GM11168 (cell line): ENCODE results near the gene NCAPH2.

Experiments used
- in situ Hi-C: fragments of 300-500 bp; cut with MboI; formaldehyde crosslinking; loops from one replicate; pipeline ENCODE4 v1.12.0; 2022; ENCODE audit warnings: low sequenced_read_pairs; ENCODE audit not compliant: unreplicated experiment

The NCAPH2 gene

GRCh38 chr22:50567721-50568252, 59.8 kb downstream of the NCAPH2 start:
- in situ Hi-C loops, result no loop called here

GRCh38 chr22:50568626-50569025, 60.6 kb downstream of the NCAPH2 start:
- in situ Hi-C loops, result no loop called here

- in situ Hi-C loops, result no loop called here
These were observed 61.0 kb downstream of the NCAPH2 start for GRCh38 chr22:50569041-50569459.

GRCh38 chr22:50569896-50570535, 62.0 kb downstream of the NCAPH2 start:
- in situ Hi-C loops, result no loop called here

- in situ Hi-C loops, result no loop called here
These were observed 62.8 kb downstream of the NCAPH2 start for GRCh38 chr22:50570861-50571260.

GRCh38 chr22:50571264-50572175, 63.5 kb downstream of the NCAPH2 start:
- in situ Hi-C loops, result no loop called here

- in situ Hi-C loops, result no loop called here
These were observed 64.9 kb downstream of the NCAPH2 start for GRCh38 chr22:50572965-50573364.

GRCh38 chr22:50573491-50574382, 65.7 kb downstream of the NCAPH2 start:
- in situ Hi-C loops, result no loop called here

GRCh38 chr22:50574383-50574755, 66.3 kb downstream of the NCAPH2 start:
- in situ Hi-C loops, result no loop called here
